ENCODE measurements around the gene STARD6.
"Not testable (repeated sequence)": the region's sequence is repeated elsewhere in the genome, so short reads cannot be mapped to it uniquely, and the experiment has no call there.

The STARD6 gene

GRCh38 chr18:54351186-54351585, 6.5 kb downstream of the STARD6 start:
- no peak overlapping the region for H3K27ac ChIP-seq (ENCODE audit: low read depth, low read length)
- no peak overlapping the region for H3K4me3 ChIP-seq (ENCODE audit: low read depth in 1 of 2, low read length in 2 of 2)
- H3K9ac ChIP-seq (ENCODE audit: low read depth in 1 of 2, low read length in 2 of 2): no peak overlapping the region
- no peaks in the 10 kb centered on the region for H3K4me1 ChIP-seq (ENCODE audit: control insufficient read depth in 1 of 2, insufficient read depth in 2 of 2, low read length in 2 of 2)
- H3K9me3 ChIP-seq (ENCODE audit: control insufficient read depth in 1 of 2, low read length in 2 of 2): no peaks in the 10 kb centered on the region
- H3K36me3 ChIP-seq (ENCODE audit: control insufficient read depth in 1 of 2, insufficient read depth in 2 of 2, low read length in 2 of 2): no peaks in the 10 kb centered on the region
- H3K27me3 ChIP-seq (ENCODE audit: control insufficient read depth in 1 of 2, insufficient read depth in 2 of 2, low read length in 2 of 2): no peaks in the 10 kb centered on the region

GRCh38 chr18:54338230-54338629, 19.4 kb downstream of the STARD6 start:
- Histone ChIP-seq H3K9ac (ENCODE audit: low read depth in 1 of 2, low read length in 2 of 2) (no peak overlapping the region), H3K27me3 (ENCODE audit: control insufficient read depth in 1 of 2, insufficient read depth in 2 of 2, low read length in 2 of 2) (no peaks in the 10 kb centered on the region), H3K27ac (ENCODE audit: low read depth, low read length) (no peak overlapping the region), H3K4me3 (ENCODE audit: low read depth in 1 of 2, low read length in 2 of 2) (no peak overlapping the region), H3K36me3 (ENCODE audit: control insufficient read depth in 1 of 2, insufficient read depth in 2 of 2, low read length in 2 of 2) (no peaks in the 10 kb centered on the region), H3K9me3 (ENCODE audit: control insufficient read depth in 1 of 2, low read length in 2 of 2) (no peaks in the 10 kb centered on the region), H3K4me1 (ENCODE audit: control insufficient read depth in 1 of 2, insufficient read depth in 2 of 2, low read length in 2 of 2) (no peaks in the 10 kb centered on the region)

- Histone ChIP-seq H3K27me3 (ENCODE audit: control insufficient read depth in 1 of 2, insufficient read depth in 2 of 2, low read length in 2 of 2) (no peaks in the 10 kb centered on the region), H3K27ac (ENCODE audit: low read depth, low read length) (no peak overlapping the region), H3K4me3 (ENCODE audit: low read depth in 1 of 2, low read length in 2 of 2) (no peak overlapping the region), H3K9me3 (ENCODE audit: control insufficient read depth in 1 of 2, low read length in 2 of 2) (no peaks in the 10 kb centered on the region), H3K36me3 (ENCODE audit: control insufficient read depth in 1 of 2, insufficient read depth in 2 of 2, low read length in 2 of 2) (no peaks in the 10 kb centered on the region), H3K9ac (ENCODE audit: low read depth in 1 of 2, low read length in 2 of 2) (no peak overlapping the region), H3K4me1 (ENCODE audit: control insufficient read depth in 1 of 2, insufficient read depth in 2 of 2, low read length in 2 of 2) (no peaks in the 10 kb centered on the region)
Observed at GRCh38 chr18:54335638-54336173, 22.0 kb downstream of the STARD6 start.

- Histone ChIP-seq H3K27me3 (ENCODE audit: control insufficient read depth in 1 of 2, insufficient read depth in 2 of 2, low read length in 2 of 2) (no peaks in the 10 kb centered on the region), H3K9me3 (ENCODE audit: control insufficient read depth in 1 of 2, low read length in 2 of 2) (no peaks in the 10 kb centered on the region), H3K27ac (ENCODE audit: low read depth, low read length) (no peak overlapping the region), H3K9ac (ENCODE audit: low read depth in 1 of 2, low read length in 2 of 2) (no peak overlapping the region), H3K36me3 (ENCODE audit: control insufficient read depth in 1 of 2, insufficient read depth in 2 of 2, low read length in 2 of 2) (no peaks in the 10 kb centered on the region), H3K4me1 (ENCODE audit: control insufficient read depth in 1 of 2, insufficient read depth in 2 of 2, low read length in 2 of 2) (no peaks in the 10 kb centered on the region), H3K4me3 (ENCODE audit: low read depth in 1 of 2, low read length in 2 of 2) (no peak overlapping the region)
Observed at GRCh38 chr18:54330768-54331548, 26.7 kb downstream of the STARD6 start.

- Histone ChIP-seq H3K9me3 (ENCODE audit: control insufficient read depth in 1 of 2, low read length in 2 of 2) (no peaks in the 10 kb centered on the region), H3K4me3 (ENCODE audit: low read depth in 1 of 2, low read length in 2 of 2) (no peak overlapping the region), H3K9ac (ENCODE audit: low read depth in 1 of 2, low read length in 2 of 2) (no peak overlapping the region), H3K36me3 (ENCODE audit: control insufficient read depth in 1 of 2, insufficient read depth in 2 of 2, low read length in 2 of 2) (no peaks in the 10 kb centered on the region), H3K27me3 (ENCODE audit: control insufficient read depth in 1 of 2, insufficient read depth in 2 of 2, low read length in 2 of 2) (no peaks in the 10 kb centered on the region), H3K27ac (ENCODE audit: low read depth, low read length) (no peak overlapping the region), H3K4me1 (ENCODE audit: control insufficient read depth in 1 of 2, insufficient read depth in 2 of 2, low read length in 2 of 2) (no peaks in the 10 kb centered on the region)
Observed at GRCh38 chr18:54329787-54330186, 27.9 kb downstream of the STARD6 start.

GRCh38 chr18:54327818-54328217, 29.8 kb downstream of the STARD6 start:
- Histone ChIP-seq H3K36me3 (ENCODE audit: control insufficient read depth in 1 of 2, insufficient read depth in 2 of 2, low read length in 2 of 2) (no peaks in the 10 kb centered on the region), H3K27ac (ENCODE audit: low read depth, low read length) (no peak overlapping the region), H3K4me3 (ENCODE audit: low read depth in 1 of 2, low read length in 2 of 2) (no peak overlapping the region), H3K27me3 (ENCODE audit: control insufficient read depth in 1 of 2, insufficient read depth in 2 of 2, low read length in 2 of 2) (no peaks in the 10 kb centered on the region), H3K9me3 (ENCODE audit: control insufficient read depth in 1 of 2, low read length in 2 of 2) (no peaks in the 10 kb centered on the region), H3K9ac (ENCODE audit: low read depth in 1 of 2, low read length in 2 of 2) (no peak overlapping the region), H3K4me1 (ENCODE audit: control insufficient read depth in 1 of 2, insufficient read depth in 2 of 2, low read length in 2 of 2) (no peaks in the 10 kb centered on the region)

- Histone ChIP-seq H3K4me3 (ENCODE audit: low read depth in 1 of 2, low read length in 2 of 2) (no peak overlapping the region), H3K9ac (ENCODE audit: low read depth in 1 of 2, low read length in 2 of 2) (no peak overlapping the region), H3K9me3 (ENCODE audit: control insufficient read depth in 1 of 2, low read length in 2 of 2) (no peaks in the 10 kb centered on the region), H3K4me1 (ENCODE audit: control insufficient read depth in 1 of 2, insufficient read depth in 2 of 2, low read length in 2 of 2) (no peaks in the 10 kb centered on the region), H3K27ac (ENCODE audit: low read depth, low read length) (no peak overlapping the region), H3K27me3 (ENCODE audit: control insufficient read depth in 1 of 2, insufficient read depth in 2 of 2, low read length in 2 of 2) (no peaks in the 10 kb centered on the region), H3K36me3 (ENCODE audit: control insufficient read depth in 1 of 2, insufficient read depth in 2 of 2, low read length in 2 of 2) (no peaks in the 10 kb centered on the region)
Observed at GRCh38 chr18:54323970-54324369, 33.7 kb downstream of the STARD6 start.

- Histone ChIP-seq H3K27me3 (ENCODE audit: control insufficient read depth in 1 of 2, insufficient read depth in 2 of 2, low read length in 2 of 2) (no peaks in the 10 kb centered on the region), H3K9ac (ENCODE audit: low read depth in 1 of 2, low read length in 2 of 2) (no peak overlapping the region), H3K4me1 (ENCODE audit: control insufficient read depth in 1 of 2, insufficient read depth in 2 of 2, low read length in 2 of 2) (no peaks in the 10 kb centered on the region), H3K36me3 (ENCODE audit: control insufficient read depth in 1 of 2, insufficient read depth in 2 of 2, low read length in 2 of 2) (no peaks in the 10 kb centered on the region), H3K27ac (ENCODE audit: low read depth, low read length) (no peak overlapping the region), H3K4me3 (ENCODE audit: low read depth in 1 of 2, low read length in 2 of 2) (no peak overlapping the region), H3K9me3 (ENCODE audit: control insufficient read depth in 1 of 2, low read length in 2 of 2) (no peaks in the 10 kb centered on the region)
Observed at GRCh38 chr18:54323561-54323960, 34.1 kb downstream of the STARD6 start.

- no peak overlapping the region for H3K4me3 ChIP-seq (ENCODE audit: low read depth in 1 of 2, low read length in 2 of 2)
- no peak overlapping the region for H3K9ac ChIP-seq (ENCODE audit: low read depth in 1 of 2, low read length in 2 of 2)
- H3K27ac ChIP-seq (ENCODE audit: low read depth, low read length): no peak overlapping the region
- no peaks in the 10 kb centered on the region for H3K36me3 ChIP-seq (ENCODE audit: control insufficient read depth in 1 of 2, insufficient read depth in 2 of 2, low read length in 2 of 2)
- H3K27me3 ChIP-seq (ENCODE audit: control insufficient read depth in 1 of 2, insufficient read depth in 2 of 2, low read length in 2 of 2): no peaks in the 10 kb centered on the region
- no peaks in the 10 kb centered on the region for H3K4me1 ChIP-seq (ENCODE audit: control insufficient read depth in 1 of 2, insufficient read depth in 2 of 2, low read length in 2 of 2)
- peaks cover 0 to 4% of the 10 kb centered on the region in 2 donors for H3K9me3 ChIP-seq (ENCODE audit: control insufficient read depth in 1 of 2, low read length in 2 of 2)
Observed at GRCh38 chr18:54316071-54316820, 41.4 kb downstream of the STARD6 start.

- H3K27ac ChIP-seq (ENCODE audit: low read depth, low read length); H3K9ac ChIP-seq (ENCODE audit: low read depth in 1 of 2, low read length in 2 of 2); H3K4me3 ChIP-seq (ENCODE audit: low read depth in 1 of 2, low read length in 2 of 2); H3K4me1 ChIP-seq (ENCODE audit: control insufficient read depth in 1 of 2, insufficient read depth in 2 of 2, low read length in 2 of 2); H3K9me3 ChIP-seq (ENCODE audit: control insufficient read depth in 1 of 2, low read length in 2 of 2); H3K36me3 ChIP-seq (ENCODE audit: control insufficient read depth in 1 of 2, insufficient read depth in 2 of 2, low read length in 2 of 2); H3K27me3 ChIP-seq (ENCODE audit: control insufficient read depth in 1 of 2, insufficient read depth in 2 of 2, low read length in 2 of 2): not testable (repeated sequence)
Observed at GRCh38 chr18:54309564-54309963, 48.1 kb downstream of the STARD6 start.

Data from duodenal mucosa (tissue), 2 donors.